GM08714 (cell line): Measurements from ENCODE around the gene SMDT1.
"Not testable (repeated sequence)": the region's sequence is repeated elsewhere in the genome, so short reads cannot be mapped to it uniquely, and the experiment has no call there.

Experiments used
- H3K4me3 ChIP-seq: fragments of 200-500 bp; sonication (Bioruptor generic); 2 replicates; pipeline ENCODE4 v1.5.1; 2014; ENCODE audit warnings: mild to moderate bottlenecking, low read length, inconsistent platforms
- ZNF274 ChIP-seq: IDR thresholded peaks from 2 replicates; pipeline ENCODE4 v1.6.1; 2012; ENCODE audit warnings: mild to moderate bottlenecking, low read depth, low read length

Gene SMDT1

GRCh38 chr22:42077486-42078125 lies 1.9 kb upstream of the SMDT1 start:
- no peak overlapping the region for H3K4me3 ChIP-seq
- no peak for TF ChIP-seq ZNF274

DNA sequence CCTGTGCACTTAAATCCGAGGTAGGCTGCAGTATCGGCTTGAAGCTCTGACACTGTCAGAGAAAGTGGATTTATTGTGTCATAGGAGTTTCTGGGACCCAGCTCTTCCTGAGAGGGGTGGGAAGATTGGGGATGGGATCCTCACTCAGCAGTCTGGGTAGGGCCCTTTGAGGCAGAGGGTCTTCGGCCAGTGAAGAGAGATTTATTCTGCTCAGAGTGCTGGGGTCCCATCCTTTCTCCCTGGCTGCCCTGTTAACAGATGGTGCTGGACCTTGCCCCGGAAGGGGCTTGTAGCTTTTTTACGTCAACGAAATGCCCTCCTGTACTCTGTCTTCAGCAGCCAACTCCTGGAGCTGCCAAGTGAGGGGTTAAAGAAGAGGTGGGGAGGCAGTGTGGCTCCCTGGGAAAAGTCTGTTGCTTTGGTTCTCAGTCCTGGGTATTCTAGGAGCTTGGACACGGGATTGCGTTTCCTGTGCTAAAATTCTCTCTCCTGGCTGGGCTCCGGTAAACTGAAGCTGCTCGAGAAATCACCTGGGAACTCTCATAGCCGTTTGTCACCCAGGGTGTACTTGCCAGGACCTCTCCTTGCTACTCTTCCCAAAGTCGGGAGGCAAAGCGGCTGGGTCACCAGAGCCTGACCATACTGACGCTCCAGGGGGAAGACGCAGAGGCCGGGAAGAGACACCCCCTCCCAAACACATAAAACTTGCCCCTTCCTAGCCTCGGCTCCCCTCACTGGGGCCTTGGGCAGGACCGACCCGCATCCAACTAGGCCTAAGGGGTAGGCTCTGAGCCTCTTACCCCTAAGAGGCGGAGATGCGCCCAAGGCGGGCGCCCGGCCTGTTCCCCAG lies 806 bp upstream of the SMDT1 start:
- no peak for TF ChIP-seq ZNF274
- H3K4me3 ChIP-seq = peak overlapping the region; percentile 95; the same call in 1 of the 2 replicates

DNA sequence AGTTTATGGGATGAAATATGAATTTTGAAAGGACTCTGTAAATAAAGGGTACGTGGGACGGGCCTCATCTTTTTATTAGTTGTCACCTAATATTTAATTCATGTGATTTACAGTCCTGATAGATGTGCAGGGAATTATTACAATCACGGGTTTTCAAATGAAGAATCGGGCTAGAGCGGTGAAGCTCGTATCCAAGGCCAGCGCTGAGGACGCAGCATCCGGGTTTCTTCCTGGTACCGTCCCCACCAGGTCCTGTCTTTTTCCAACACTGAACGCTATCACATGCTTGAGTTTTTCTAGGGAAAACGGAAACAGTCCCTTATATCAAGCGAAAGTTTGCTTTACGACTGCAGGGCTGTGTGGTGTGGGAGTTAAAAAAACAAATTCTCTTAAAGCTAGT lies 787 bp downstream of the SMDT1 start:
- TF ChIP-seq ZNF274 = no peak
- H3K4me3 ChIP-seq = peak overlapping the region; percentile 95

GRCh38 chr22:42083119-42083518 lies 3.6 kb downstream of the SMDT1 start:
- no peak overlapping the region for H3K4me3 ChIP-seq
- no peak for TF ChIP-seq ZNF274

- no peak overlapping the region for H3K4me3 ChIP-seq
- no peak for TF ChIP-seq ZNF274
Observed at GRCh38 chr22:42084874-42085273, 5.4 kb downstream of the SMDT1 start.

DNA sequence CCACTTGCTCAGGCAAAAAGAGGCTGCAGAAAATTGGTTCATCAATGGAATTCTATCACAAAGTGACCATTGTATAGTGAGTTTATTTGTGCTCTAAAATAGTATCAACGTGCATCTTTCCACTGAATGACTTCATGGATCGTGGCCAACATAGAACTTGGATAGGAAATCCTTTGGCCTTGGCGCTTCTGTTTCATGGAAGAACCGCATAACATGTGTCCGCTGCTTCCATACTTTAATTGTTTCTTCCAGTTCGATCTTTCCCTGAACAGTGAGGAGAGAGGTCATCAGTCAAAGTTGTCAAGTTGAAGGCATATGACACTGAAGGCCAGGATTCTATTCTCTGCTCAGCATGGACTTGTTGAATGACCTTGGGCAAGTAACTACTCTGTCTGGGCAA lies 6.6 kb downstream of the SMDT1 start:
- no peak for TF ChIP-seq ZNF274
- no peak overlapping the region for H3K4me3 ChIP-seq

DNA sequence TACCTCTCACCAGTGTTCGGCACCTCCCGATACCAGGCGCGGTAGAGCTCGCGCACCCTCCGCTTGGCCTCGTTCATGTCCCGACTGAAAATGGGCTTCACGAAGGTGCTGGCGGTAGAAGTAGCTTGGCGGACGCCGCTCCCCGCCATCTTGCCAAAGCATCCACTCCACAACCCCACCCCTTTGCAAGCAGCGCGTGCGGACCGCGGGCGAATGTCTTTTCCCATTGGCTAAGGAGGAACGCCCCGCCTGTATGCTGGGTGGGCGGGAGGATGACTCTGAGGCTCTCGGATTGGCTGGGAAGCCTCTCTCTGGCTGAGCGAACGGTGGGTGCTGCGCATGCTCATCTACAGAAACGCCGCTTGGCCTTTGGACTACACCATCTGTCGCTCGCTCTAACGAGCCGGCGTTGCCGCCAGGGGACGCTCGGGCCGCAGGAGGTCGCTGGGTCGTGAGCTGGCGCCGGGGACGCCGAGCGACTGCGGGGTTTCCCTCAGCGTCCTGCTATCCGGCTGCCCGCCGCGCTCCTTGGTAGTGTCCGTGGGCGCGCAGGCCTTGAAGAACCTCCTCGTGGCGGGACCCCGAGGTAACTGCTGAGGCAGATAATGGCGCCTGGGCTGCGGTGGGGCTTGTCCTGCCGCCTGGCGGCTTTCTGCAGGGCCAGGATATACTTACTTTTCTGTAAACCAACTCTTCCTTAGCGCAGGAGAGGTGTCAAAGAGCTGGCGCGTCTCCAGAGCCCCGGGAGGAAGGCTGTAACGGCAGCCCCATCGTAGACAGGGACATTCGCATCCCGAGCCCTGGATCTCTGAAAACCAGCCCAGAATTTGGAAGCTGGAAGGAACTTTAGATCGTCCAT lies 11.3 kb downstream of the SMDT1 start, which contains the start of gene NDUFA6:
NDUFA6 (minus strand) TSS at position 177 of the 859 bp plus-strand sequence; CDS start at position 149, 28 bp downstream.
- TF ChIP-seq ZNF274 = no peak
- H3K4me3 ChIP-seq = peak within 1 kb of the TSS; percentile 85

GRCh38 chr22:42091455-42091782 lies 11.9 kb downstream of the SMDT1 start:
- H3K4me3 ChIP-seq = peak overlapping the region; percentile 69

DNA sequence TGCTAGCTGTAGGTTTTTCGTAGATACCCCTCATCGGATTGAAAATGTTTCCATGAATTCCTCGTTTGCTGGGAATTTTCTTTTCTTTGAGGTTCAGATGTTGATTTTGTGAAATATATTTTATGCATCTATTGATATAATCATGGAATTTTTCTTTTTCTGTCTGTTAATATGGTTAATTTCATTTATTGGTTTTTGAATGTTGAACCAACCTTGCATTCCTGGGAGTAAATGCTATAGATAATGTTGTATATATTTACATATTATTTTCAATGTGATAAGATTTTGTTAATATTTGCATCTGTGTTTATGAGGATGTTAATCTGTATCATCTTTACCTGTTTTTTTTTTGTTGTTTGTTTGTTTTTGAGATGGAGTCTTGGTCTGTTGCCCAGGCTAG lies 21.7 kb downstream of the SMDT1 start:
- TF ChIP-seq ZNF274 = no peak

More at GRCh38 chr22:42091455-42091782, 11.9 kb downstream of the SMDT1 start:
- TF ChIP-seq ZNF274 = no peak

GRCh38 chr22:42104332-42104860 lies 24.9 kb downstream of the SMDT1 start:
- not testable (repeated sequence) for H3K4me3 ChIP-seq

More for the DNA sequence above, 21.7 kb downstream of the SMDT1 start:
- no peak overlapping the region for H3K4me3 ChIP-seq

- no peak overlapping the region for H3K4me3 ChIP-seq
- TF ChIP-seq ZNF274 = no peak
Observed at GRCh38 chr22:42108848-42109247, 29.3 kb downstream of the SMDT1 start.

DNA sequence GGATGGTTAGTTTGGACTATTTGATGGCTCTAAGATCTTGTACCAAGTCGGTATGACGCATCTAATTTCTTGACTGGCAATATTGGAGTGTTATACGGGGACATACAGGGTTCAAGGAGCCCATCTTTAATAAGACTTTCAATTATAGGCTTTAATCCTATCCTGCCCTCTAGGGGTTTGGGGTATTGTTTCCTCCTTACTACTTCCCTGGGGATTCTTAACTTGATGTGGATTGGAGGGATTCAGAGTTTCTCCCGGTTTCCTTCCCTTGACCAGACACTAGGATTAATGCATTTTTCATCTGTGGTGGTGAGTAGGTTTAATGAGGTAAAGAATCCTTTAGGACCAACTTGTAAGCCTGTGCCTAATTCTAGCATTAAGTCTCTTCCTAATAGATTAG lies 32.3 kb downstream of the SMDT1 start:
- no peak overlapping the region for H3K4me3 ChIP-seq
- TF ChIP-seq ZNF274 = no peak

DNA sequence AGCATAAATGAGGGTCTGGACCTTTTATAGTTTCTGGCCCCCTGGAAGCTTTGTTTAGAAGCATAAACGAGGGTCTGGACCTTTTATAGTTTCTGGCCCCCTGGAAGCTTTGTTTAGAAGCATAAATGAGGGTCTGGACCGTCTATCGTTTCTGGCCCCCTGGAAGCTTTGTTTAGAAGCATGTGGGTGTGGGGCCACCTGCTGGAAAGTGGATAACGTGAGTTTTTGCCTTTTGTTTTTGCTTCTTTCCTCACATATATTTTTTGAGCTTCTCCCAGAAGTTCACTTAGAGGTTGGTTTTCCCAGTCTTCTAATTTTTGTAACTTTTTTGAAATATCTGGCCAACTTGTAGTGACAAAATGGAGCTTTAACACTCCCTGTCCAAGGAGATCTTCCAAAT lies 33.3 kb downstream of the SMDT1 start:
- not testable (repeated sequence) for H3K4me3 ChIP-seq

- H3K4me3 ChIP-seq = no peak overlapping the region
- no peak for TF ChIP-seq ZNF274
Observed at GRCh38 chr22:42114721-42115120, 35.2 kb downstream of the SMDT1 start.

- not testable (repeated sequence) for H3K4me3 ChIP-seq
Observed at GRCh38 chr22:42115420-42115830, 35.9 kb downstream of the SMDT1 start.
